Glutamatergic neuron (in vitro differentiated cells): ENCODE results near the gene TCEA3. TPM values are rescaled to one million over a fixed set of nuclear protein-coding genes. Genes with fewer than 3 reads are reported as not detected.

Source experiments
- DNase-seq: peaks from one replicate; pipeline ENCODE4 v3.0.0; 2022
- H3K27ac Mint-ChIP-seq: one replicate; pipeline ENCODE4 v1.8.0; 2020; ENCODE audit warnings: mild to moderate bottlenecking, mixed read lengths, inconsistent platforms; ENCODE audit not compliant: unreplicated experiment
- H3K27me3 Mint-ChIP-seq: one replicate; pipeline ENCODE4 v1.8.0; 2020; ENCODE audit warnings: mild to moderate bottlenecking, moderate library complexity, mixed read lengths, inconsistent platforms; ENCODE audit not compliant: unreplicated experiment
- H3K36me3 Mint-ChIP-seq: one replicate; pipeline ENCODE4 v1.8.0; 2020; ENCODE audit warnings: mild to moderate bottlenecking, mixed read lengths, inconsistent platforms; ENCODE audit not compliant: unreplicated experiment
- H3K4me1 Mint-ChIP-seq: one replicate; pipeline ENCODE4 v1.8.0; 2020; ENCODE audit warnings: mild to moderate bottlenecking, low read depth, mixed read lengths, inconsistent platforms; ENCODE audit not compliant: unreplicated experiment
- H3K4me3 Mint-ChIP-seq: one replicate; pipeline ENCODE4 v1.8.0; 2020; ENCODE audit warnings: mild to moderate bottlenecking, mixed read lengths, inconsistent platforms; ENCODE audit not compliant: unreplicated experiment
- H3K9me3 Mint-ChIP-seq: one replicate; pipeline ENCODE4 v1.8.0; 2020; ENCODE audit warnings: mild to moderate bottlenecking, moderate library complexity, mixed read lengths, inconsistent platforms; ENCODE audit not compliant: unreplicated experiment
- total RNA-seq: library from RNA; stranded (reverse); fragmentation: NEBNext Ultra II Directional; extraction: Animal tissue kit (Norgen Biotek cat#: 25700); gene quantifications from one replicate; pipeline ENCODE4 v1.2.1, GENCODE V29; 2021; ENCODE audit not compliant: unreplicated experiment
- TF ChIP-seq, protein P1 (sequence below): fragments of 200-600 bp; sonication (generic); IDR thresholded peaks from one replicate; pipeline ENCODE4 v1.5.0; 2021; ENCODE audit not compliant: partially characterized antibody, unreplicated experiment

Gene TCEA3
- total RNA-seq, 1 donor from 2014 or later: 0.83 TPM

GRCh38 chr1:23387494-23387893 lies 37.1 kb downstream of the TCEA3 start:
- TF ChIP-seq, protein P1, sequence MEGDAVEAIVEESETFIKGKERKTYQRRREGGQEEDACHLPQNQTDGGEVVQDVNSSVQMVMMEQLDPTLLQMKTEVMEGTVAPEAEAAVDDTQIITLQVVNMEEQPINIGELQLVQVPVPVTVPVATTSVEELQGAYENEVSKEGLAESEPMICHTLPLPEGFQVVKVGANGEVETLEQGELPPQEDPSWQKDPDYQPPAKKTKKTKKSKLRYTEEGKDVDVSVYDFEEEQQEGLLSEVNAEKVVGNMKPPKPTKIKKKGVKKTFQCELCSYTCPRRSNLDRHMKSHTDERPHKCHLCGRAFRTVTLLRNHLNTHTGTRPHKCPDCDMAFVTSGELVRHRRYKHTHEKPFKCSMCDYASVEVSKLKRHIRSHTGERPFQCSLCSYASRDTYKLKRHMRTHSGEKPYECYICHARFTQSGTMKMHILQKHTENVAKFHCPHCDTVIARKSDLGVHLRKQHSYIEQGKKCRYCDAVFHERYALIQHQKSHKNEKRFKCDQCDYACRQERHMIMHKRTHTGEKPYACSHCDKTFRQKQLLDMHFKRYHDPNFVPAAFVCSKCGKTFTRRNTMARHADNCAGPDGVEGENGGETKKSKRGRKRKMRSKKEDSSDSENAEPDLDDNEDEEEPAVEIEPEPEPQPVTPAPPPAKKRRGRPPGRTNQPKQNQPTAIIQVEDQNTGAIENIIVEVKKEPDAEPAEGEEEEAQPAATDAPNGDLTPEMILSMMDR: no peak
- Mint-ChIP-seq H3K36me3 (no peaks in the 10 kb centered on the region), H3K4me3 (no peak overlapping the region), H3K27ac (no peak overlapping the region), H3K27me3 (peaks cover 21% of the 10 kb centered on the region), H3K9me3 (peaks cover 4% of the 10 kb centered on the region), H3K4me1 (no peaks in the 10 kb centered on the region)
- DNase-seq: no peak

GRCh38 chr1:23385119-23385621 lies 39.4 kb downstream of the TCEA3 start:
- Mint-ChIP-seq H3K4me3 (no peak overlapping the region), H3K36me3 (no peaks in the 10 kb centered on the region), H3K27ac (no peak overlapping the region), H3K9me3 (peaks cover 4% of the 10 kb centered on the region), H3K27me3 (peaks cover 19% of the 10 kb centered on the region), H3K4me1 (no peaks in the 10 kb centered on the region)
- no peak for DNase-seq
- TF ChIP-seq, protein P1: no peak

GRCh38 chr1:23384312-23385058 lies 40.1 kb downstream of the TCEA3 start:
- H3K4me3 Mint-ChIP-seq: no peak overlapping the region
- peaks cover 2% of the 10 kb centered on the region for H3K9me3 Mint-ChIP-seq
- no peaks in the 10 kb centered on the region for H3K4me1 Mint-ChIP-seq
- H3K27ac Mint-ChIP-seq: no peak overlapping the region
- TF ChIP-seq, protein P1: no peak
- peaks cover 16% of the 10 kb centered on the region for H3K27me3 Mint-ChIP-seq
- no peaks in the 10 kb centered on the region for H3K36me3 Mint-ChIP-seq
- no peak for DNase-seq

- Mint-ChIP-seq H3K4me1 (no peaks in the 10 kb centered on the region), H3K4me3 (no peak overlapping the region), H3K9me3 (peaks cover 2% of the 10 kb centered on the region), H3K27me3 (peaks cover 15% of the 10 kb centered on the region), H3K36me3 (no peaks in the 10 kb centered on the region), H3K27ac (no peak overlapping the region)
- TF ChIP-seq, protein P1: no peak
- no peak for DNase-seq
Observed at GRCh38 chr1:23383577-23384311, 40.8 kb downstream of the TCEA3 start.
